ENCODE measurements around the gene PDP2.

DNA sequence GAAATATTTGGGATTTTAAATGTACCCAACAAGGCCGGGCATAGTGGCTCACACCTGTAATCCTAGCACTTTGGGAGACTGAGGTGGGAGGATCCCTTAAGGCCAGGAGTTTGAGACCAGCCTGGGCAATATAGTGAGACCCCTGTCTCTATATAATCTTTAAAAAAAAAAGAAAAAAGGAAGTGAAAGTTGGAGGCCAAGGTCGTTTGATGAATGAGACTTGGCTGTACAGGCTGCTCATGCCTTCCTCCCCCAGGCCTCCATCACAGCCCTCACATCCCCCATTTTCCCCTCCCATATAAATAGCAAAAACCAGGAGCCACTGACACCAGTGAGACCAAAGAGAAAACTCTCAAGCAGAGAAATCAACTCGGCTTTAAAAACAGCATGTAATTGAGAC is 39.4 kb upstream of the PDP2 start:
- TF ChIP-seq CTCF (IDR thresholded peaks at IDR 0.05) (no peak), POLR2AphosphoS5 (IDR thresholded peaks at IDR 0.05) (no peak), POLR2A (IDR thresholded peaks at IDR 0.05) (no peak)
